ENCODE data around the gene ZNF688. TPM values are rescaled to one million over a fixed set of nuclear protein-coding genes. Genes with fewer than 3 reads are reported as not detected.

The ZNF688 gene
- total RNA-seq, 4 donors from 2014 or later, result 9.9 to 33.0 (median 20.0) TPM

- TF ChIP-seq EP300 (IDR thresholded peaks at IDR 0.05), result no peak
- no peak for TF ChIP-seq POLR2AphosphoS5 (IDR thresholded peaks at IDR 0.05)
- TF ChIP-seq POLR2A (IDR thresholded peaks at IDR 0.05), result no peak
- TF ChIP-seq CTCF (IDR thresholded peaks at IDR 0.05), result no peak
- no peaks in the 10 kb centered on the region for H3K9me3 ChIP-seq
- H3K4me1 ChIP-seq, result peaks cover 25% of the 10 kb centered on the region
- no peak overlapping the region for H3K4me3 ChIP-seq
- 96% methylated on average over 48 of the region's 48 CpGs for WGBS
- H3K36me3 ChIP-seq, result peaks cover 32% of the 10 kb centered on the region
- no peak for DNase-seq (ENCODE audit: low spot score in 2 of 2)
- no peak overlapping the region for H3K27ac ChIP-seq
- no peaks in the 10 kb centered on the region for H3K27me3 ChIP-seq
These were observed 11.3 kb upstream of the ZNF688 start for GRCh38 chr16:30582611-30583340.

- no peak for DNase-seq (ENCODE audit: low spot score in 2 of 2)
- H3K9me3 ChIP-seq, result no peaks in the 10 kb centered on the region
These were observed 9.9 kb upstream of the ZNF688 start for GRCh38 chr16:30581457-30581856.

GRCh38 chr16:30574678-30575077 is 3.2 kb upstream of the ZNF688 start:
- Histone ChIP-seq H3K9me3 (no peaks in the 10 kb centered on the region), H3K4me3 (no peak overlapping the region), H3K27me3 (no peaks in the 10 kb centered on the region), H3K4me1 (peaks cover 22% of the 10 kb centered on the region), H3K36me3 (peaks cover 14% of the 10 kb centered on the region), H3K27ac (no peak overlapping the region)
- no peak for DNase-seq (ENCODE audit: low spot score in 2 of 2)
- TF ChIP-seq POLR2A (IDR thresholded peaks at IDR 0.05) (no peak), CTCF (IDR thresholded peaks at IDR 0.05) (no peak), EP300 (IDR thresholded peaks at IDR 0.05) (no peak), POLR2AphosphoS5 (IDR thresholded peaks at IDR 0.05) (no peak)
- 80% methylated on average over 1 of the region's 1 CpG for WGBS

More at GRCh38 chr16:30581457-30581856, 9.9 kb upstream of the ZNF688 start:
- H3K4me3 ChIP-seq, result no peak overlapping the region
- no peak overlapping the region for H3K27ac ChIP-seq
- TF ChIP-seq CTCF (IDR thresholded peaks at IDR 0.05) (no peak), POLR2A (IDR thresholded peaks at IDR 0.05) (no peak), EP300 (IDR thresholded peaks at IDR 0.05) (no peak), POLR2AphosphoS5 (IDR thresholded peaks at IDR 0.05) (no peak)
- no peaks in the 10 kb centered on the region for H3K27me3 ChIP-seq
- peaks cover 25% of the 10 kb centered on the region for H3K4me1 ChIP-seq
- H3K36me3 ChIP-seq, result peaks cover 37% of the 10 kb centered on the region
- 88% methylated on average over 7 of the region's 7 CpGs for WGBS

GRCh38 chr16:30570636-30571444 is 674 bp downstream of the ZNF688 start:
- peak overlapping the region; percentile 93 for H3K27ac ChIP-seq
- no peak for TF ChIP-seq POLR2A (IDR thresholded peaks at IDR 0.05)
- H3K9me3 ChIP-seq, result no peaks in the 10 kb centered on the region
- no peaks in the 10 kb centered on the region for H3K36me3 ChIP-seq
- 8% methylated on average over 16 of the region's 22 CpGs for WGBS
- peak overlapping the region; percentile 68 for H3K4me3 ChIP-seq
- H3K4me1 ChIP-seq, result peaks cover 37% of the 10 kb centered on the region
- no peak for DNase-seq (ENCODE audit: low spot score in 2 of 2)
- no peaks in the 10 kb centered on the region for H3K27me3 ChIP-seq

- TF ChIP-seq POLR2A (IDR thresholded peaks at IDR 0.05), result no peak
- no peak for TF ChIP-seq EP300 (IDR thresholded peaks at IDR 0.05)
- no peak for TF ChIP-seq CTCF (IDR thresholded peaks at IDR 0.05)
- no peak for TF ChIP-seq POLR2AphosphoS5 (IDR thresholded peaks at IDR 0.05)
- peak overlapping the region; percentile 24 for H3K27ac ChIP-seq
- peaks cover 37% of the 10 kb centered on the region for H3K4me1 ChIP-seq
- 88% methylated on average over 16 of the region's 44 CpGs for WGBS
- H3K36me3 ChIP-seq, result no peaks in the 10 kb centered on the region
- no peaks in the 10 kb centered on the region for H3K27me3 ChIP-seq
- H3K4me3 ChIP-seq, result peak overlapping the region; percentile 68
- no peaks in the 10 kb centered on the region for H3K9me3 ChIP-seq
- no peak for DNase-seq (ENCODE audit: low spot score in 2 of 2)
These were observed 1.5 kb downstream of the ZNF688 start for GRCh38 chr16:30569746-30570635.

Data from suprapubic skin (tissue), 4 donors.